GM12878 (cell line): ENCODE results near the gene SSNA1. TPM values are rescaled to one million over a fixed set of nuclear protein-coding genes. Genes with fewer than 3 reads are reported as not detected.
"Not testable (repeated sequence)": the region's sequence is repeated elsewhere in the genome, so short reads cannot be mapped to it uniquely, and the experiment has no call there.

ENCODE experiments used
- ATAC-seq: fragments of 200-7000 bp; cut with Tn5 transposase; 3 replicates; pipeline ENCODE4 v1.9.1; 2020; ENCODE audit warnings: mild to moderate bottlenecking, moderate library complexity
- BruUV-seq: library from RNA; stranded (reverse); fragments of 400-500 nt; replicated peaks from 2 replicates; lab custom pipeline; 2021; lab: Mats Ljungman, UMichigan
- CTCF ChIA-PET: fragments of 300-600 bp; sonication (Branson Sonifier 250); formaldehyde crosslinking; extraction: SDS; loops from one replicate; lab custom pipeline; 2021; ENCODE audit warnings: inconsistent platforms; lab: Yijun Ruan, JAX
- POLR2A ChIA-PET: fragments of 350-600 bp; formaldehyde crosslinking; extraction: SDS; loops from one replicate; lab custom pipeline; 2021; ENCODE audit warnings: inconsistent platforms; lab: Charles Lee
- RAD21 ChIA-PET: fragments of 300-600 bp; sonication (Branson Sonifier 250); formaldehyde crosslinking; loops from one replicate; lab custom pipeline; 2023; ENCODE audit warnings: antibody characterized with exemption; ENCODE audit not compliant: unreplicated experiment; lab: Charles Lee
- SMC1A ChIA-PET: fragments of 300-600 bp; sonication (Branson Sonifier 250); formaldehyde crosslinking; loops from one replicate; lab custom pipeline; 2023; ENCODE audit not compliant: unreplicated experiment, uncharacterized antibody; lab: Charles Lee
- DNase-seq: peaks from one replicate; pipeline ENCODE4 v3.0.0-alpha.2; 2011; ENCODE audit warnings: low read depth, low spot score
- FAIRE-seq: peaks from 3 replicates; lab custom pipeline; 2011; peaks lifted over from hg19 to GRCh38; lab: Jason Lieb, UNC
- H2AFZ ChIP-seq: 2 replicates; pipeline ENCODE4 v1.6.0; 2011; ENCODE audit warnings: low read depth, low read length, control low read depth; ENCODE audit not compliant: control insufficient read depth
- H3K27ac ChIP-seq: 2 replicates; pipeline ENCODE4 v1.5.1; 2011; ENCODE audit warnings: control low read depth; ENCODE audit not compliant: control insufficient read depth, insufficient read depth
- H3K27me3 ChIP-seq, 2 experiments: replicated peaks in 1 of 2; 2 replicates each; pipeline versions ENCODE4 v1.6.0 to v1.6.1; 2011; ENCODE audit warnings: low read length in 1 of 2; ENCODE audit not compliant: control insufficient read depth in 2 of 2, insufficient read depth in 2 of 2
- H3K36me3 ChIP-seq, 2 experiments: 2 replicates each; pipeline ENCODE4 v1.5.1; 2011; ENCODE audit warnings: low read length in 1 of 2; ENCODE audit not compliant: control insufficient read depth in 2 of 2, insufficient read depth in 2 of 2
- H3K4me1 ChIP-seq: 2 replicates; pipeline ENCODE4 v1.6.1; 2011; ENCODE audit warnings: mild to moderate bottlenecking, low read length, moderate library complexity, mixed read lengths; ENCODE audit not compliant: control insufficient read depth, insufficient read depth
- H3K4me2 ChIP-seq: 2 replicates; pipeline ENCODE4 v1.6.0; 2011; ENCODE audit warnings: control low read depth; ENCODE audit not compliant: control insufficient read depth, insufficient read depth
- H3K4me3 ChIP-seq: fragments of 200-600 bp; sonication (generic); 2 replicates; pipeline ENCODE4 v1.5.1; 2016
- H3K79me2 ChIP-seq: 2 replicates; pipeline ENCODE4 v1.6.0; 2011; ENCODE audit warnings: low read length; ENCODE audit not compliant: control insufficient read depth, insufficient read depth
- H3K9ac ChIP-seq: 2 replicates; pipeline ENCODE4 v1.8.0; 2011; ENCODE audit warnings: low read length, control low read depth, mixed read lengths; ENCODE audit not compliant: control insufficient read depth, insufficient read depth
- H3K9me3 ChIP-seq: replicated peaks from 3 replicates; pipeline ENCODE4 v1.5.1; 2011; ENCODE audit warnings: mild to moderate bottlenecking, low read length; ENCODE audit not compliant: control insufficient read depth, insufficient read depth
- H4K20me1 ChIP-seq: 2 replicates; pipeline ENCODE4 v1.6.0; 2011; ENCODE audit not compliant: control insufficient read depth, insufficient read depth
- WGBS: methylation state at CpG from one replicate; pipeline ENCODE4 v1.1.6; 2016; ENCODE audit warnings: low lambda C conversion rate; ENCODE audit not compliant: insufficient replicate concordance, insufficient coverage; ENCODE audit errors: missing lambda C conversion rate; 5-methylcytosine and 5-hydroxymethylcytosine counted together
- in situ Hi-C: fragments of 300-500 bp; cut with MboI; formaldehyde crosslinking; loops from 9 replicates; pipeline ENCODE4 v1.14.3; 2018; ENCODE audit warnings: mixed read lengths
- intact Hi-C: fragments of 100-400 bp; cut with micrococcal nuclease; formaldehyde crosslinking; loops from one replicate; pipeline ENCODE4 v1.14.2; 2022; ENCODE audit not compliant: unreplicated experiment
- microRNA-seq: library from miRNA; unstranded; fragments of <30 nt; microRNA quantifications from one replicate; pipeline ENCODE4, GENCODE V29; 2018
- polyA plus RNA-seq, 11 experiments: library from polyadenylated mRNA; depleted of rRNA in 4 of 11; unstranded in 6 of 11; stranded (reverse) in 5 of 11; fragments of >200 nt; fragmentation: Nextera tagmentation in 4 of 11; fragmentation: Illumina TruSeq in 1 of 11; extraction: Ambion mirVana in 4 of 11; extraction: Trizol in 1 of 11; gene quantifications; 1 replicate in 1 of 11; 2 replicates in 10 of 11; pipeline versions ENCODE4 v1.2.1 to v1.2.3, GENCODE V29; 2011 to 2016; ENCODE audit warnings: inconsistent platforms in 2 of 11, missing spikeins in 2 of 11, low read depth in 1 of 11
- small RNA-seq: library from RNA; depleted of rRNA; stranded (forward); fragments of <200 nt; gene quantifications from one replicate; pipeline ENCODE3, GENCODE V24; 2014
- total RNA-seq, 4 experiments: library from RNA; depleted of rRNA in 3 of 4; stranded (reverse); fragments of >200 nt in 3 of 4; fragmentation: Illumina TruSeq in 1 of 4; extraction: Trizol in 1 of 4; gene quantifications; 2 replicates each; pipeline versions ENCODE4 v1.2.1 to v1.2.3, GENCODE V29; 2013 to 2021
- TF ChIP-seq, protein P1 (sequence below): fragments of 450-650 bp; IDR thresholded peaks from 2 replicates; pipeline ENCODE4 v1.6.1; 2016; ENCODE audit warnings: mild to moderate bottlenecking

The SSNA1 gene
- total and polyA plus RNA-seq, 10 of the 15 experiments (the other 5 are each of a cell fraction or from before 2014, with no cell fraction given) = 0.63 to 139 (median 78.0) TPM

- Histone ChIP-seq H3K4me3 (peak overlapping the region; percentile 76), H3K36me3 (peaks cover 8 to 14% of the 10 kb centered on the region in 2 experiments), H3K27ac (peak overlapping the region; percentile 83), H3K9ac (peak overlapping the region; percentile 68), H3K4me1 (peaks cover 45% of the 10 kb centered on the region), H3K79me2 (peaks cover 30% of the 10 kb centered on the region), H2AFZ (peak overlapping the region; percentile 75; the same call in 1 of the 2 replicates), H3K4me2 (peak overlapping the region; percentile 77)
- in situ Hi-C loops, FAIRE-seq, H4K20me1 ChIP-seq, DNase-seq, H3K9me3 ChIP-seq, ATAC-seq, H3K27me3 ChIP-seq, BruUV-seq: not testable (repeated sequence)
- TF ChIP-seq, protein P1, sequence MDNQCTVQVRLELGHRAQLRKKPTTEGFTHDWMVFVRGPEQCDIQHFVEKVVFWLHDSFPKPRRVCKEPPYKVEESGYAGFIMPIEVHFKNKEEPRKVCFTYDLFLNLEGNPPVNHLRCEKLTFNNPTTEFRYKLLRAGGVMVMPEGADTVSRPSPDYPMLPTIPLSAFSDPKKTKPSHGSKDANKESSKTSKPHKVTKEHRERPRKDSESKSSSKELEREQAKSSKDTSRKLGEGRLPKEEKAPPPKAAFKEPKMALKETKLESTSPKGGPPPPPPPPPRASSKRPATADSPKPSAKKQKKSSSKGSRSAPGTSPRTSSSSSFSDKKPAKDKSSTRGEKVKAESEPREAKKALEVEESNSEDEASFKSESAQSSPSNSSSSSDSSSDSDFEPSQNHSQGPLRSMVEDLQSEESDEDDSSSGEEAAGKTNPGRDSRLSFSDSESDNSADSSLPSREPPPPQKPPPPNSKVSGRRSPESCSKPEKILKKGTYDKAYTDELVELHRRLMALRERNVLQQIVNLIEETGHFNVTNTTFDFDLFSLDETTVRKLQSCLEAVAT = peak; percentile 79
- ChIA-PET POLR2A (interaction anchor here (0.5 to 9.2 kb wide), 19 partner anchors 15 to 361 kb away, joined by 3 to 112 read pairs (median 7); partner anchors contain the start of genes MAN1B1, NELFB, NRARP and RNF208), CTCF (interaction anchor here (0.7 to 5.3 kb wide), 7 partner anchors 13 to 205 kb away, joined by 3 to 52 read pairs (median 3); partner anchors contain the start of genes CYSRT1, RNF208, RNF224 and SSNA1), SMC1A (interaction anchor here (0.7 to 1.7 kb wide), 5 partner anchors 17 to 153 kb away, joined by 3 to 6 read pairs (median 3); partner anchors contain the start of gene MAN1B1), RAD21 (interaction anchor here (0.7 to 2.2 kb wide), 5 partner anchors 15 to 168 kb away, joined by 3 to 13 read pairs (median 11); partner anchors contain the start of genes NELFB and RNF208)
- 41% methylated on average over 24 of the region's 27 CpGs for WGBS
- intact Hi-C loops = loop anchor here (5.0 kb wide), 1 partner anchor 452 kb away; no protein-coding TSS in a partner anchor
These were observed 51.2 kb downstream of the SSNA1 start for GRCh38 chr9:137239541-137240200.

Small RNA genes lying within 50 kb of the gene (microRNA-seq; reads per million reads assigned to microRNA genes)
- gene MIR3621 = 0.56 reads per million

Small RNA genes lying within 50 kb of the gene (small RNA-seq; reads per million reads assigned to genes)
- gene MIR3621 = not detected

Other genes starting within 250 kb of the SSNA1 start
Only the 7 nearest of the 33 such genes appear.
- 0.11 TPM in 1 of 2 replicates, not detected in the other for gene LRRC26, start 18.6 kb upstream of the SSNA1 start, total RNA-seq (2014; rRNA removed)
- gene LRRC26, start 18.6 kb upstream of the SSNA1 start, total RNA-seq (2014; rRNA removed; fragmentation: Illumina TruSeq; extraction: Trizol) = not detected in 2 replicates
- 0.58 and 0.64 TPM in 2 replicates for gene LRRC26, start 18.6 kb upstream of the SSNA1 start, total RNA-seq (2021)
- gene LRRC26, start 18.6 kb upstream of the SSNA1 start, polyA plus RNA-seq (2011; rRNA removed) = 0.29 TPM in 1 of 2 replicates, not detected in the other
- gene LRRC26, start 18.6 kb upstream of the SSNA1 start, polyA plus RNA-seq (2014; fragmentation: Illumina TruSeq; extraction: Trizol) = not detected in 2 replicates
- gene LRRC26, start 18.6 kb upstream of the SSNA1 start, polyA plus RNA-seq (2014; fragmentation: Nextera tagmentation; extraction: Ambion mirVana) = not detected
- gene LRRC26, start 18.6 kb upstream of the SSNA1 start, polyA plus RNA-seq (2014; rRNA removed) = 0.69 and 0.82 TPM in 2 replicates
- gene LRRC26, start 18.6 kb upstream of the SSNA1 start, polyA plus RNA-seq (2016; fragmentation: Nextera tagmentation; extraction: Ambion mirVana) = under 1 TPM; 0.33 to 0.91 TPM
- not detected in 2 replicates for gene TMEM210, start 16.6 kb upstream of the SSNA1 start, total RNA-seq (2014; rRNA removed)
- not detected in 2 replicates for gene TMEM210, start 16.6 kb upstream of the SSNA1 start, total RNA-seq (2014; rRNA removed; fragmentation: Illumina TruSeq; extraction: Trizol)
- not detected in 2 replicates for gene TMEM210, start 16.6 kb upstream of the SSNA1 start, total RNA-seq (2021)
- gene TMEM210, start 16.6 kb upstream of the SSNA1 start, polyA plus RNA-seq (2011; rRNA removed) = not detected in 2 replicates
- gene TMEM210, start 16.6 kb upstream of the SSNA1 start, polyA plus RNA-seq (2014; fragmentation: Illumina TruSeq; extraction: Trizol) = not detected in 2 replicates
- gene TMEM210, start 16.6 kb upstream of the SSNA1 start, polyA plus RNA-seq (2014; fragmentation: Nextera tagmentation; extraction: Ambion mirVana) = not detected
- gene TMEM210, start 16.6 kb upstream of the SSNA1 start, polyA plus RNA-seq (2014; rRNA removed) = not detected in 2 replicates
- gene TMEM210, start 16.6 kb upstream of the SSNA1 start, polyA plus RNA-seq (2016; fragmentation: Nextera tagmentation; extraction: Ambion mirVana) = not detected
- gene ANAPC2, start 116 bp upstream of the SSNA1 start, total RNA-seq (2014; rRNA removed) = 18.1 and 26.1 TPM in 2 replicates
- gene ANAPC2, start 116 bp upstream of the SSNA1 start, total RNA-seq (2014; rRNA removed; fragmentation: Illumina TruSeq; extraction: Trizol) = 12.5 and 14.2 TPM in 2 replicates
- 62.2 and 65.2 TPM in 2 replicates for gene ANAPC2, start 116 bp upstream of the SSNA1 start, total RNA-seq (2021)
- 9.0 and 20.7 TPM in 2 replicates for gene ANAPC2, start 116 bp upstream of the SSNA1 start, polyA plus RNA-seq (2011; rRNA removed)
- gene ANAPC2, start 116 bp upstream of the SSNA1 start, polyA plus RNA-seq (2014; fragmentation: Illumina TruSeq; extraction: Trizol) = 6.0 and 12.0 TPM in 2 replicates
- under 1 TPM; 0.03 to 0.04 TPM for gene ANAPC2, start 116 bp upstream of the SSNA1 start, polyA plus RNA-seq (2014; fragmentation: Nextera tagmentation; extraction: Ambion mirVana)
- gene ANAPC2, start 116 bp upstream of the SSNA1 start, polyA plus RNA-seq (2014; rRNA removed) = 53.1 and 60.9 TPM in 2 replicates
- 10 to 100 TPM; 20.2 to 21.0 TPM for gene ANAPC2, start 116 bp upstream of the SSNA1 start, polyA plus RNA-seq (2016; fragmentation: Nextera tagmentation; extraction: Ambion mirVana)
- 7.5 and 9.1 TPM in 2 replicates for gene TPRN, start 12.1 kb downstream of the SSNA1 start, total RNA-seq (2014; rRNA removed)
- 3.8 and 4.1 TPM in 2 replicates for gene TPRN, start 12.1 kb downstream of the SSNA1 start, total RNA-seq (2014; rRNA removed; fragmentation: Illumina TruSeq; extraction: Trizol)
- gene TPRN, start 12.1 kb downstream of the SSNA1 start, total RNA-seq (2021) = 19.5 and 19.6 TPM in 2 replicates
- gene TPRN, start 12.1 kb downstream of the SSNA1 start, polyA plus RNA-seq (2011; rRNA removed) = 1.2 and 2.9 TPM in 2 replicates
- gene TPRN, start 12.1 kb downstream of the SSNA1 start, polyA plus RNA-seq (2014; fragmentation: Illumina TruSeq; extraction: Trizol) = 0.08 and 2.0 TPM in 2 replicates
- gene TPRN, start 12.1 kb downstream of the SSNA1 start, polyA plus RNA-seq (2014; fragmentation: Nextera tagmentation; extraction: Ambion mirVana) = under 1 TPM; 0.18 to 0.75 TPM
- 9.6 and 10.8 TPM in 2 replicates for gene TPRN, start 12.1 kb downstream of the SSNA1 start, polyA plus RNA-seq (2014; rRNA removed)
- 1 to 10 TPM; 2.0 to 3.2 TPM for gene TPRN, start 12.1 kb downstream of the SSNA1 start, polyA plus RNA-seq (2016; fragmentation: Nextera tagmentation; extraction: Ambion mirVana)
- gene TMEM203, start 17.0 kb downstream of the SSNA1 start, total RNA-seq (2014; rRNA removed) = 34.7 and 38.1 TPM in 2 replicates
- 19.5 and 21.8 TPM in 2 replicates for gene TMEM203, start 17.0 kb downstream of the SSNA1 start, total RNA-seq (2014; rRNA removed; fragmentation: Illumina TruSeq; extraction: Trizol)
- gene TMEM203, start 17.0 kb downstream of the SSNA1 start, total RNA-seq (2021) = 43.8 and 44.9 TPM in 2 replicates
- gene TMEM203, start 17.0 kb downstream of the SSNA1 start, polyA plus RNA-seq (2011; rRNA removed) = 25.9 and 31.2 TPM in 2 replicates
- 24.3 and 25.7 TPM in 2 replicates for gene TMEM203, start 17.0 kb downstream of the SSNA1 start, polyA plus RNA-seq (2014; fragmentation: Illumina TruSeq; extraction: Trizol)
- gene TMEM203, start 17.0 kb downstream of the SSNA1 start, polyA plus RNA-seq (2014; fragmentation: Nextera tagmentation; extraction: Ambion mirVana) = 10 to 100 TPM in 1 of 2 experiments, 1 to 10 TPM in 1; 7.2 to 21.2 TPM
- 36.3 and 37.5 TPM in 2 replicates for gene TMEM203, start 17.0 kb downstream of the SSNA1 start, polyA plus RNA-seq (2014; rRNA removed)
- gene TMEM203, start 17.0 kb downstream of the SSNA1 start, polyA plus RNA-seq (2016; fragmentation: Nextera tagmentation; extraction: Ambion mirVana) = 10 to 100 TPM; 56.1 to 68.1 TPM
- gene NDOR1, start 17.0 kb downstream of the SSNA1 start, total RNA-seq (2014; rRNA removed) = 10.8 and 16.3 TPM in 2 replicates
- 4.6 and 5.9 TPM in 2 replicates for gene NDOR1, start 17.0 kb downstream of the SSNA1 start, total RNA-seq (2014; rRNA removed; fragmentation: Illumina TruSeq; extraction: Trizol)
- gene NDOR1, start 17.0 kb downstream of the SSNA1 start, total RNA-seq (2021) = 28.2 and 32.9 TPM in 2 replicates
- gene NDOR1, start 17.0 kb downstream of the SSNA1 start, polyA plus RNA-seq (2011; rRNA removed) = 1.7 and 5.4 TPM in 2 replicates
- gene NDOR1, start 17.0 kb downstream of the SSNA1 start, polyA plus RNA-seq (2014; fragmentation: Illumina TruSeq; extraction: Trizol) = 0.86 and 3.4 TPM in 2 replicates
- under 1 TPM; 0.04 to 0.05 TPM for gene NDOR1, start 17.0 kb downstream of the SSNA1 start, polyA plus RNA-seq (2014; fragmentation: Nextera tagmentation; extraction: Ambion mirVana)
- gene NDOR1, start 17.0 kb downstream of the SSNA1 start, polyA plus RNA-seq (2014; rRNA removed) = 28.1 and 30.2 TPM in 2 replicates
- gene NDOR1, start 17.0 kb downstream of the SSNA1 start, polyA plus RNA-seq (2016; fragmentation: Nextera tagmentation; extraction: Ambion mirVana) = 10 to 100 TPM; 18.0 to 21.7 TPM
- 0.73 and 0.87 TPM in 2 replicates for gene RNF208, start 33.6 kb downstream of the SSNA1 start, total RNA-seq (2014; rRNA removed)
- gene RNF208, start 33.6 kb downstream of the SSNA1 start, total RNA-seq (2014; rRNA removed; fragmentation: Illumina TruSeq; extraction: Trizol) = 0.13 and 0.14 TPM in 2 replicates
- 10.7 and 12.0 TPM in 2 replicates for gene RNF208, start 33.6 kb downstream of the SSNA1 start, total RNA-seq (2021)
- 0.16 and 0.30 TPM in 2 replicates for gene RNF208, start 33.6 kb downstream of the SSNA1 start, polyA plus RNA-seq (2011; rRNA removed)
- 0.62 TPM in 1 of 2 replicates, not detected in the other for gene RNF208, start 33.6 kb downstream of the SSNA1 start, polyA plus RNA-seq (2014; fragmentation: Illumina TruSeq; extraction: Trizol)
- gene RNF208, start 33.6 kb downstream of the SSNA1 start, polyA plus RNA-seq (2014; fragmentation: Nextera tagmentation; extraction: Ambion mirVana) = under 1 TPM; 0.06 to 0.80 TPM
- gene RNF208, start 33.6 kb downstream of the SSNA1 start, polyA plus RNA-seq (2014; rRNA removed) = 4.6 and 5.4 TPM in 2 replicates
- 1 to 10 TPM; 1.0 to 1.2 TPM for gene RNF208, start 33.6 kb downstream of the SSNA1 start, polyA plus RNA-seq (2016; fragmentation: Nextera tagmentation; extraction: Ambion mirVana)